ENCODE data around the gene HTD2. TPM values are rescaled to one million over a fixed set of nuclear protein-coding genes. Genes with fewer than 3 reads are reported as not detected.

HTD2 gene
- total RNA-seq, 1 donor from 2014 or later: 0.53 TPM

- Histone ChIP-seq H3K27me3 (no peaks in the 10 kb centered on the region), H3K27ac (no peak overlapping the region), H3K4me3 (no peak overlapping the region), H3K36me3 (peaks cover 0 to 6% of the 10 kb centered on the region in 2 donors), H3K9me3 (no peaks in the 10 kb centered on the region), H3K4me1 (no peaks in the 10 kb centered on the region)
- no peak for TF ChIP-seq CTCF (IDR thresholded peaks at IDR 0.05)
- DNase-seq (ENCODE audit: low spot score in 2 of 2): no peak
- intact Hi-C loops (cut with DNase I): no loop called here
Measured at GRCh38 chr3:58340594-58341244, 34.4 kb downstream of the HTD2 start.

- intact Hi-C loops (cut with DNase I): no loop called here
- H3K27ac ChIP-seq: no peak overlapping the region
- no peak for DNase-seq (ENCODE audit: low spot score in 2 of 2)
- no peak overlapping the region for H3K4me3 ChIP-seq
- no peaks in the 10 kb centered on the region for H3K4me1 ChIP-seq
- no peak for TF ChIP-seq CTCF (IDR thresholded peaks at IDR 0.05)
- H3K36me3 ChIP-seq: peaks cover 0 to 6% of the 10 kb centered on the region in 2 donors
- H3K27me3 ChIP-seq: no peaks in the 10 kb centered on the region
- no peaks in the 10 kb centered on the region for H3K9me3 ChIP-seq
Measured at GRCh38 chr3:58341376-58341775, 35.1 kb downstream of the HTD2 start.

GRCh38 chr3:58342676-58343075, 36.4 kb downstream of the HTD2 start:
- DNase-seq (ENCODE audit: low spot score in 2 of 2): no peak
- no peak overlapping the region for H3K4me3 ChIP-seq
- H3K27me3 ChIP-seq: no peaks in the 10 kb centered on the region
- intact Hi-C loops (cut with DNase I): no loop called here
- TF ChIP-seq CTCF (IDR thresholded peaks at IDR 0.05): no peak
- H3K9me3 ChIP-seq: no peaks in the 10 kb centered on the region
- H3K36me3 ChIP-seq: peaks cover 0 to 6% of the 10 kb centered on the region in 2 donors
- H3K27ac ChIP-seq: no peak overlapping the region
- no peaks in the 10 kb centered on the region for H3K4me1 ChIP-seq

GRCh38 chr3:58345457-58345856, 39.1 kb downstream of the HTD2 start:
- Histone ChIP-seq H3K4me3 (no peak overlapping the region), H3K27ac (no peak overlapping the region), H3K9me3 (no peaks in the 10 kb centered on the region), H3K36me3 (no peaks in the 10 kb centered on the region), H3K4me1 (no peaks in the 10 kb centered on the region), H3K27me3 (no peaks in the 10 kb centered on the region)
- DNase-seq (ENCODE audit: low spot score in 2 of 2): no peak
- intact Hi-C loops (cut with DNase I): no loop called here
- TF ChIP-seq CTCF (IDR thresholded peaks at IDR 0.05): no peak

GRCh38 chr3:58346368-58346767, 40.0 kb downstream of the HTD2 start:
- no peaks in the 10 kb centered on the region for H3K27me3 ChIP-seq
- TF ChIP-seq CTCF (IDR thresholded peaks at IDR 0.05): no peak
- no peak overlapping the region for H3K4me3 ChIP-seq
- intact Hi-C loops (cut with DNase I): no loop called here
- no peak for DNase-seq (ENCODE audit: low spot score in 2 of 2)
- H3K36me3 ChIP-seq: no peaks in the 10 kb centered on the region
- no peaks in the 10 kb centered on the region for H3K9me3 ChIP-seq
- no peak overlapping the region for H3K27ac ChIP-seq
- H3K4me1 ChIP-seq: no peaks in the 10 kb centered on the region

GRCh38 chr3:58347984-58348383, 41.7 kb downstream of the HTD2 start:
- H3K36me3 ChIP-seq: no peaks in the 10 kb centered on the region
- no peak overlapping the region for H3K27ac ChIP-seq
- no peaks in the 10 kb centered on the region for H3K9me3 ChIP-seq
- H3K4me3 ChIP-seq: no peak overlapping the region
- intact Hi-C loops (cut with DNase I): no loop called here
- TF ChIP-seq CTCF (IDR thresholded peaks at IDR 0.05): no peak
- no peaks in the 10 kb centered on the region for H3K27me3 ChIP-seq
- H3K4me1 ChIP-seq: no peaks in the 10 kb centered on the region
- no peak for DNase-seq (ENCODE audit: low spot score in 2 of 2)

Data from ascending aorta (tissue), 2 donors.